NCI-H2196 treated with DMSO at 0.1 percent for 48 hours (cell line): Measurements from ENCODE around the gene FRMD8.

Experiments
- DNase-seq: peaks from one replicate; lab custom pipeline; 2025; ENCODE audit not compliant: unreplicated experiment; lab: John Stamatoyannopoulos, UW

FRMD8 gene

GRCh38 chr11:65434057-65434666, 47.7 kb downstream of the FRMD8 start:
- DNase-seq = no peak

GRCh38 chr11:65434667-65435410, 48.4 kb downstream of the FRMD8 start:
- no peak for DNase-seq

- DNase-seq = no peak
Observed at GRCh38 chr11:65435411-65435931, 49.0 kb downstream of the FRMD8 start.

GRCh38 chr11:65435981-65436411, 49.6 kb downstream of the FRMD8 start:
- no peak for DNase-seq

GRCh38 chr11:65436412-65437032, 50.1 kb downstream of the FRMD8 start:
- no peak for DNase-seq

- DNase-seq = no peak
Observed at GRCh38 chr11:65437436-65438227, 51.2 kb downstream of the FRMD8 start.

- no peak for DNase-seq
Observed at GRCh38 chr11:65438257-65439151, 52.1 kb downstream of the FRMD8 start.

- DNase-seq = no peak
Observed at GRCh38 chr11:65439331-65440181, 53.1 kb downstream of the FRMD8 start.

- no peak for DNase-seq
Observed at GRCh38 chr11:65440831-65441499, 54.5 kb downstream of the FRMD8 start.

GRCh38 chr11:65442842-65443331, 56.5 kb downstream of the FRMD8 start:
- DNase-seq = no peak

GRCh38 chr11:65444314-65445051, 58.0 kb downstream of the FRMD8 start:
- DNase-seq = no peak

GRCh38 chr11:65445101-65445603, 58.7 kb downstream of the FRMD8 start:
- no peak for DNase-seq

GRCh38 chr11:65445604-65446445, 59.4 kb downstream of the FRMD8 start:
- DNase-seq = no peak

GRCh38 chr11:65446446-65447277, 60.2 kb downstream of the FRMD8 start:
- no peak for DNase-seq

GRCh38 chr11:65448074-65448417, 61.6 kb downstream of the FRMD8 start:
- no peak for DNase-seq
